ENCODE results near the gene CLIP1. TPM values are rescaled to one million over a fixed set of nuclear protein-coding genes. Genes with fewer than 3 reads are reported as not detected.
"Not testable (repeated sequence)": the region's sequence is repeated elsewhere in the genome, so short reads cannot be mapped to it uniquely, and the experiment has no call there.

The CLIP1 gene
- total RNA-seq, 3 donors from 2014 or later (not counting 1 experiment from before 2014, with no cell fraction given) = 67.1 to 88.5 (median 69.1) TPM

GRCh38 chr12:122371475-122372045 is 50.9 kb downstream of the CLIP1 start:
- peaks cover 13% of the 10 kb centered on the region for H3K36me3 ChIP-seq (ENCODE audit: control insufficient read depth, insufficient read depth, low read length)
- H3K9me3 ChIP-seq (ENCODE audit: control insufficient read depth, insufficient read depth, low read length) = no peaks in the 10 kb centered on the region
- no peak for ATAC-seq
- no peaks in the 10 kb centered on the region for H3K4me1 ChIP-seq (ENCODE audit: control insufficient read depth, insufficient read depth, low read length)
- H3K27me3 ChIP-seq (ENCODE audit: control insufficient read depth, insufficient read depth, low read length) = no peaks in the 10 kb centered on the region
- H3K4me3 ChIP-seq (ENCODE audit: low read length) = no peak overlapping the region
- intact Hi-C loops (cut with micrococcal nuclease) = no loop called here
- no peaks in the 10 kb centered on the region for H3K9me3 Mint-ChIP-seq
- no peaks in the 10 kb centered on the region for H3K27me3 Mint-ChIP-seq (ENCODE audit: low read depth in 2 of 2)
- H3K27ac Mint-ChIP-seq = peak overlapping the region; percentile 60 to 66
- H3K27ac ChIP-seq (ENCODE audit: low read length) = no peak overlapping the region
- no peak overlapping the region for H3K4me3 Mint-ChIP-seq
- DNase-seq = no peak
- H3K4me1 Mint-ChIP-seq = peaks cover 7 to 30% of the 10 kb centered on the region in 2 donors
- H3K36me3 Mint-ChIP-seq = peaks cover 7% of the 10 kb centered on the region
- TF ChIP-seq CTCF (IDR thresholded peaks at IDR 0.05) = no peak
- 55% methylated on average over 8 of the region's 8 CpGs for WGBS (ENCODE audit: insufficient coverage)

GRCh38 chr12:122368361-122369073 is 54.0 kb downstream of the CLIP1 start:
- Histone ChIP-seq H3K27me3 (ENCODE audit: control insufficient read depth, insufficient read depth, low read length) (no peaks in the 10 kb centered on the region), H3K9me3 (ENCODE audit: control insufficient read depth, insufficient read depth, low read length) (no peaks in the 10 kb centered on the region), H3K27ac (ENCODE audit: low read length) (no peak overlapping the region), H3K36me3 (ENCODE audit: control insufficient read depth, insufficient read depth, low read length) (peaks cover 5% of the 10 kb centered on the region), H3K4me3 (ENCODE audit: low read length) (no peak overlapping the region), H3K4me1 (ENCODE audit: control insufficient read depth, insufficient read depth, low read length) (no peaks in the 10 kb centered on the region)
- Mint-ChIP-seq H3K4me1 (peaks cover 7 to 30% of the 10 kb centered on the region in 2 donors), H3K9me3 (no peaks in the 10 kb centered on the region), H3K36me3 (peaks cover 7% of the 10 kb centered on the region), H3K27me3 (ENCODE audit: low read depth in 2 of 2) (no peaks in the 10 kb centered on the region), H3K27ac (no peak overlapping the region), H3K4me3 (no peak overlapping the region)
- 87% methylated on average over 9 of the region's 10 CpGs for WGBS (ENCODE audit: insufficient coverage)
- TF ChIP-seq CTCF (IDR thresholded peaks at IDR 0.05) = no peak
- DNase-seq (no peak), ATAC-seq (no peak)
- intact Hi-C loops (cut with micrococcal nuclease) = no loop called here

GRCh38 chr12:122367632-122368031 is 54.8 kb downstream of the CLIP1 start:
- H3K9me3 Mint-ChIP-seq; H3K4me3 Mint-ChIP-seq; H3K27ac ChIP-seq (ENCODE audit: low read length); H3K36me3 Mint-ChIP-seq; intact Hi-C loops (cut with micrococcal nuclease); H3K36me3 ChIP-seq (ENCODE audit: control insufficient read depth, insufficient read depth, low read length); H3K27ac Mint-ChIP-seq; DNase-seq; H3K9me3 ChIP-seq (ENCODE audit: control insufficient read depth, insufficient read depth, low read length); ATAC-seq; H3K4me3 ChIP-seq (ENCODE audit: low read length); H3K27me3 ChIP-seq (ENCODE audit: control insufficient read depth, insufficient read depth, low read length); H3K27me3 Mint-ChIP-seq (ENCODE audit: low read depth in 2 of 2); H3K4me1 ChIP-seq (ENCODE audit: control insufficient read depth, insufficient read depth, low read length): not testable (repeated sequence)
- H3K4me1 Mint-ChIP-seq = peaks cover 7 to 28% of the 10 kb centered on the region in 2 donors

- Mint-ChIP-seq H3K4me3 (no peak overlapping the region), H3K4me1 (peaks cover 7 to 26% of the 10 kb centered on the region in 2 donors), H3K36me3 (peaks cover 7% of the 10 kb centered on the region), H3K27ac (no peak overlapping the region), H3K9me3 (no peaks in the 10 kb centered on the region), H3K27me3 (ENCODE audit: low read depth in 2 of 2) (no peaks in the 10 kb centered on the region)
- 78% methylated on average over 3 of the region's 3 CpGs for WGBS (ENCODE audit: insufficient coverage)
- no peaks in the 10 kb centered on the region for H3K27me3 ChIP-seq (ENCODE audit: control insufficient read depth, insufficient read depth, low read length)
- ATAC-seq = no peak
- H3K27ac ChIP-seq (ENCODE audit: low read length) = no peak overlapping the region
- no peaks in the 10 kb centered on the region for H3K9me3 ChIP-seq (ENCODE audit: control insufficient read depth, insufficient read depth, low read length)
- H3K4me3 ChIP-seq (ENCODE audit: low read length) = no peak overlapping the region
- peaks cover 4% of the 10 kb centered on the region for H3K36me3 ChIP-seq (ENCODE audit: control insufficient read depth, insufficient read depth, low read length)
- intact Hi-C loops (cut with micrococcal nuclease) = no loop called here
- no peak for TF ChIP-seq CTCF (IDR thresholded peaks at IDR 0.05)
- no peaks in the 10 kb centered on the region for H3K4me1 ChIP-seq (ENCODE audit: control insufficient read depth, insufficient read depth, low read length)
- no peak for DNase-seq
These were observed 55.6 kb downstream of the CLIP1 start for GRCh38 chr12:122366685-122367475.

- WGBS (ENCODE audit: insufficient coverage) = 93% methylated on average over 5 of the region's 5 CpGs
- H3K9me3 Mint-ChIP-seq = not testable (repeated sequence)
These were observed 57.2 kb downstream of the CLIP1 start for GRCh38 chr12:122365226-122365625.

More at GRCh38 chr12:122365226-122365625, 57.2 kb downstream of the CLIP1 start:
- H3K27me3 ChIP-seq (ENCODE audit: control insufficient read depth, insufficient read depth, low read length); H3K4me3 ChIP-seq (ENCODE audit: low read length); H3K27ac Mint-ChIP-seq; H3K36me3 Mint-ChIP-seq; H3K27me3 Mint-ChIP-seq (ENCODE audit: low read depth in 2 of 2); H3K9me3 ChIP-seq (ENCODE audit: control insufficient read depth, insufficient read depth, low read length); H3K4me1 ChIP-seq (ENCODE audit: control insufficient read depth, insufficient read depth, low read length); H3K4me3 Mint-ChIP-seq; ATAC-seq; H3K27ac ChIP-seq (ENCODE audit: low read length); intact Hi-C loops (cut with micrococcal nuclease); DNase-seq: not testable (repeated sequence)
- H3K36me3 ChIP-seq (ENCODE audit: control insufficient read depth, insufficient read depth, low read length) = peaks cover 15% of the 10 kb centered on the region
- H3K4me1 Mint-ChIP-seq = peaks cover 0 to 11% of the 10 kb centered on the region in 2 donors
